Measurements from ENCODE around the gene VPS11. TPM values are rescaled to one million over a fixed set of nuclear protein-coding genes. Genes with fewer than 3 reads are reported as not detected.
"Not testable (repeated sequence)": the region's sequence is repeated elsewhere in the genome, so short reads cannot be mapped to it uniquely, and the experiment has no call there.

VPS11 gene
- total RNA-seq, 1 donor from 2014 or later, result 30.1 TPM

- H3K4me1 Mint-ChIP-seq (ENCODE audit: low read depth), result peaks cover 14% of the 10 kb centered on the region
- H3K27ac Mint-ChIP-seq (ENCODE audit: unreplicated experiment), result peak within 1 kb of the TSS; percentile 10
- peak; percentile 89 for TF ChIP-seq CTCF (IDR thresholded peaks at IDR 0.05)
- H3K36me3 Mint-ChIP-seq (ENCODE audit: low read depth), result peaks cover 3% of the 10 kb centered on the region
- H3K9me3 Mint-ChIP-seq (ENCODE audit: low read depth), result no peaks in the 10 kb centered on the region
- no peaks in the 10 kb centered on the region for H3K27me3 Mint-ChIP-seq (ENCODE audit: low read depth)
- H3K4me3 Mint-ChIP-seq (ENCODE audit: unreplicated experiment), result peak within 1 kb of the TSS; percentile 76
- peak; percentile 99 for DNase-seq (ENCODE audit: low spot score)
Observed at GRCh38 chr11:119030329-119031047, 37.1 kb upstream of the VPS11 start, which contains the start of gene SLC37A4. Gene SLC37A4, minus strand, starts transcription at chr11:119030877.

- Mint-ChIP-seq H3K27me3 (ENCODE audit: low read depth) (no peaks in the 10 kb centered on the region), H3K27ac (ENCODE audit: unreplicated experiment) (no peak overlapping the region), H3K4me3 (ENCODE audit: unreplicated experiment) (no peak overlapping the region), H3K9me3 (ENCODE audit: low read depth) (no peaks in the 10 kb centered on the region), H3K4me1 (ENCODE audit: low read depth) (peaks cover 14% of the 10 kb centered on the region), H3K36me3 (ENCODE audit: low read depth) (peaks cover 3% of the 10 kb centered on the region)
- DNase-seq (ENCODE audit: low spot score), result peak; percentile 4
- TF ChIP-seq CTCF (IDR thresholded peaks at IDR 0.05), result no peak
Observed at GRCh38 chr11:119031912-119032280, 35.7 kb upstream of the VPS11 start.

- H3K4me1 Mint-ChIP-seq (ENCODE audit: low read depth), result peaks cover 14% of the 10 kb centered on the region
- not testable (repeated sequence) for H3K36me3 Mint-ChIP-seq (ENCODE audit: low read depth); H3K4me3 Mint-ChIP-seq (ENCODE audit: unreplicated experiment); H3K27ac Mint-ChIP-seq (ENCODE audit: unreplicated experiment); H3K9me3 Mint-ChIP-seq (ENCODE audit: low read depth); H3K27me3 Mint-ChIP-seq (ENCODE audit: low read depth)
- DNase-seq (ENCODE audit: low spot score), result peak; percentile 5
Observed at GRCh38 chr11:119033421-119033820, 34.2 kb upstream of the VPS11 start.

GRCh38 chr11:119034813-119035212 lies 32.8 kb upstream of the VPS11 start:
- Mint-ChIP-seq H3K27me3 (ENCODE audit: low read depth) (no peaks in the 10 kb centered on the region), H3K4me1 (ENCODE audit: low read depth) (peaks cover 2% of the 10 kb centered on the region), H3K27ac (ENCODE audit: unreplicated experiment) (no peak overlapping the region), H3K36me3 (ENCODE audit: low read depth) (no peaks in the 10 kb centered on the region), H3K9me3 (ENCODE audit: low read depth) (no peaks in the 10 kb centered on the region), H3K4me3 (ENCODE audit: unreplicated experiment) (no peak overlapping the region)
- TF ChIP-seq CTCF (IDR thresholded peaks at IDR 0.05), result no peak
- no peak for DNase-seq (ENCODE audit: low spot score)

GRCh38 chr11:119038884-119039283 lies 28.7 kb upstream of the VPS11 start:
- H3K27me3 Mint-ChIP-seq (ENCODE audit: low read depth), result no peaks in the 10 kb centered on the region
- peaks cover 5% of the 10 kb centered on the region for H3K4me1 Mint-ChIP-seq (ENCODE audit: low read depth)
- H3K9me3 Mint-ChIP-seq (ENCODE audit: low read depth), result no peaks in the 10 kb centered on the region
- DNase-seq (ENCODE audit: low spot score), result peak; percentile 7
- H3K4me3 Mint-ChIP-seq (ENCODE audit: unreplicated experiment), result no peak overlapping the region
- TF ChIP-seq CTCF (IDR thresholded peaks at IDR 0.05), result no peak
- H3K27ac Mint-ChIP-seq (ENCODE audit: unreplicated experiment), result no peak overlapping the region
- H3K36me3 Mint-ChIP-seq (ENCODE audit: low read depth), result no peaks in the 10 kb centered on the region

GRCh38 chr11:119039471-119039870 lies 28.1 kb upstream of the VPS11 start:
- H3K9me3 Mint-ChIP-seq (ENCODE audit: low read depth); DNase-seq (ENCODE audit: low spot score); H3K4me1 Mint-ChIP-seq (ENCODE audit: low read depth); H3K36me3 Mint-ChIP-seq (ENCODE audit: low read depth); H3K4me3 Mint-ChIP-seq (ENCODE audit: unreplicated experiment); H3K27ac Mint-ChIP-seq (ENCODE audit: unreplicated experiment); H3K27me3 Mint-ChIP-seq (ENCODE audit: low read depth): not testable (repeated sequence)
